ENCODE data around the gene FMN1. TPM values are rescaled to one million over a fixed set of nuclear protein-coding genes. Genes with fewer than 3 reads are reported as not detected.

The FMN1 gene
- total and polyA plus RNA-seq, 3 donors from 2014 or later: 17.7 to 53.7 (median 47.4) TPM

- TF ChIP-seq CTCF (IDR thresholded peaks at IDR 0.05) (no peak), POLR2A (IDR thresholded peaks at IDR 0.05) (no peak)
- no peak overlapping the region for H3K27ac ChIP-seq
Observed at GRCh38 chr15:32822739-32823138, 371.8 kb downstream of the FMN1 start.

DNA sequence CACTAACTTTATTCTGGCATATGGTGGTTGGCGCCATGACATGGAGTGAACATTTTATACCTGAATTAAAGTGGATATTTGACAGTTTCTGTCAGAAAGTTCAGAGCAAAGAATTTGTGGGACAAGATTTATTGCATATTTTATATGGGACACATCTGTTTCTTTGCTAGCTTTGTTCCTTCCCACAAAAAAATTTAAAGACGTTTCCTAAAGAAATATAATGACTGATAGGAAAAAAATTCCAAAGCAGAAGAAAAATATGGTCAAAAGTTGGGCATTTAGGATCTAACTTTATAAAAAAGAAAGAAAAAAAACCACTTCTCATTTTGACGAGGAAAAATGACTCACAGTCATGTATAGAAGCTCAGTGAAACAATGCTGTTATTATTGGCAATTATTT is 375.1 kb downstream of the FMN1 start:
- no peaks in the 10 kb centered on the region for H3K9me3 ChIP-seq
- H3K27me3 ChIP-seq: no peaks in the 10 kb centered on the region
- H3K36me3 ChIP-seq (ENCODE audit: low read depth, missing control alignments): no peaks in the 10 kb centered on the region
- intact Hi-C loops (cut with DNase I; ENCODE audit: low total_unique reads): no loop called here
- H3K4me3 ChIP-seq: no peak overlapping the region
- 62 to 74% methylated on average over 3 of the region's 3 CpGs for WGBS, 2 donors
- H3K27ac ChIP-seq: no peak overlapping the region
- no peaks in the 10 kb centered on the region for H3K4me1 ChIP-seq
- no peak for DNase-seq
- no peak for TF ChIP-seq POLR2A (IDR thresholded peaks at IDR 0.05)

More at GRCh38 chr15:32822739-32823138, 371.8 kb downstream of the FMN1 start:
- H3K4me1 ChIP-seq: no peaks in the 10 kb centered on the region
- no peak for DNase-seq
- no peaks in the 10 kb centered on the region for H3K9me3 ChIP-seq
- no peaks in the 10 kb centered on the region for H3K27me3 ChIP-seq
- no peak overlapping the region for H3K4me3 ChIP-seq
- intact Hi-C loops (cut with DNase I; ENCODE audit: low total_unique reads): no loop called here
- 88 to 93% methylated on average over 3 of the region's 3 CpGs for WGBS, 2 donors
- no peaks in the 10 kb centered on the region for H3K36me3 ChIP-seq (ENCODE audit: low read depth, missing control alignments)

GRCh38 chr15:32818758-32819447 is 375.6 kb downstream of the FMN1 start:
- Histone ChIP-seq H3K27me3 (no peaks in the 10 kb centered on the region), H3K27ac (no peak overlapping the region), H3K4me3 (no peak overlapping the region), H3K36me3 (ENCODE audit: low read depth, missing control alignments) (no peaks in the 10 kb centered on the region), H3K4me1 (no peaks in the 10 kb centered on the region), H3K9me3 (no peaks in the 10 kb centered on the region)
- intact Hi-C loops (cut with DNase I; ENCODE audit: low total_unique reads): no loop called here
- TF ChIP-seq CTCF (IDR thresholded peaks at IDR 0.05) (no peak), POLR2A (IDR thresholded peaks at IDR 0.05) (no peak)
- DNase-seq: no peak
- whole genome bisulfite sequencing, 2 donors: 46 to 49% methylated on average over 11 of the region's 11 CpGs

- Histone ChIP-seq H3K27me3 (no peaks in the 10 kb centered on the region), H3K9me3 (no peaks in the 10 kb centered on the region), H3K27ac (no peak overlapping the region), H3K36me3 (ENCODE audit: low read depth, missing control alignments) (no peaks in the 10 kb centered on the region), H3K4me3 (no peak overlapping the region), H3K4me1 (no peaks in the 10 kb centered on the region)
- no peak for DNase-seq
- TF ChIP-seq CTCF (IDR thresholded peaks at IDR 0.05) (no peak), POLR2A (IDR thresholded peaks at IDR 0.05) (no peak)
- intact Hi-C loops (cut with DNase I; ENCODE audit: low total_unique reads): no loop called here
Observed at GRCh38 chr15:32817577-32817976, 376.9 kb downstream of the FMN1 start.

GRCh38 chr15:32807331-32807730 is 387.2 kb downstream of the FMN1 start:
- TF ChIP-seq CTCF (IDR thresholded peaks at IDR 0.05): no peak
- TF ChIP-seq POLR2A (IDR thresholded peaks at IDR 0.05): no peak
- no peak overlapping the region for H3K27ac ChIP-seq
- no peaks in the 10 kb centered on the region for H3K36me3 ChIP-seq (ENCODE audit: low read depth, missing control alignments)
- H3K4me1 ChIP-seq: peaks cover 23% of the 10 kb centered on the region
- DNase-seq: no peak
- H3K9me3 ChIP-seq: no peaks in the 10 kb centered on the region
- intact Hi-C loops (cut with DNase I; ENCODE audit: low total_unique reads): no loop called here
- no peak overlapping the region for H3K4me3 ChIP-seq
- no peaks in the 10 kb centered on the region for H3K27me3 ChIP-seq
- WGBS, 2 donors: 27 to 47% methylated on average over 1 of the region's 1 CpG

All from testis (tissue), 3 donors.